MV-4-11 (cell line): ENCODE data around the gene PUM1.

Experiments used
- DNase-seq: peaks from one replicate; lab custom pipeline; 2025; lab: John Stamatoyannopoulos, UW

Gene PUM1

DNA sequence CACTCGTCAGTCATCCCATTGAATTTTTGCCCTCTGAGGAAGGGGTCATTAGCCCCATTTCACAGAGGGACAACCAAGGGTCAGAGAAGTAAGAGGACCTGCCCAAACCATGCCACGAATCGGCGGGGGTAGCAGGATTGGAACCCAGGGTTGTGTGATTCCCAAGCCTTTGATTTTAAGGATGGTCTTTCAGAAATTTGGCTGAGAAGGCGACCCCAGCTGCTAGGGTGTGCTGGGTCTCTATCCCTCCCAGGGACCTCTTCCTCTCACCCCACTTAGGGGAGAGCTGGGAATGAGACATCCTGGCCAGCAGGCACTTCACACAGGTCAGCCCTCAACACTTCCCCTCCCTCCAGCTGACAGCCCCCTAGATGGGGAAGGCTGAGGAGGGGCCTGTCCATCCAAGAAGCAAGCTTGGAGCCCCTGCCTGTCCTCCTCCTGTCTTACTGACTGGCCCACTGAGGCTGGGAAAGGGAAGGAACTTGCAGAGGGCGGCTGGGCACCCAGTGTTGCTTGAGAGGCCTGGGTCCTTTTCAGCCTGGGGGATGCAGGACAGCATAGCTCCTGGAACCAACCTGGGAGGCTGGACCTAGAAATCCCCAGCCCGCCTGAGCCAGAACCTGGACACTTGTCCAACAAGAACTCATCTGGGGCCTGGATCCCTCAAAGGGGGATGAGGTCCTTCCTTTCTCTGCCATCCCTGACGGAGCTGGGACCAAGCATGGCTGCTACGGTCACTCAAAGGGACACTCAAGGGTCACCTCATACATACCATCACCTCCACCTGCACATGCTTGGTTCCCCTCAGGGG, 158.7 kb downstream of the PUM1 start:
- DNase-seq: no peak

DNA sequence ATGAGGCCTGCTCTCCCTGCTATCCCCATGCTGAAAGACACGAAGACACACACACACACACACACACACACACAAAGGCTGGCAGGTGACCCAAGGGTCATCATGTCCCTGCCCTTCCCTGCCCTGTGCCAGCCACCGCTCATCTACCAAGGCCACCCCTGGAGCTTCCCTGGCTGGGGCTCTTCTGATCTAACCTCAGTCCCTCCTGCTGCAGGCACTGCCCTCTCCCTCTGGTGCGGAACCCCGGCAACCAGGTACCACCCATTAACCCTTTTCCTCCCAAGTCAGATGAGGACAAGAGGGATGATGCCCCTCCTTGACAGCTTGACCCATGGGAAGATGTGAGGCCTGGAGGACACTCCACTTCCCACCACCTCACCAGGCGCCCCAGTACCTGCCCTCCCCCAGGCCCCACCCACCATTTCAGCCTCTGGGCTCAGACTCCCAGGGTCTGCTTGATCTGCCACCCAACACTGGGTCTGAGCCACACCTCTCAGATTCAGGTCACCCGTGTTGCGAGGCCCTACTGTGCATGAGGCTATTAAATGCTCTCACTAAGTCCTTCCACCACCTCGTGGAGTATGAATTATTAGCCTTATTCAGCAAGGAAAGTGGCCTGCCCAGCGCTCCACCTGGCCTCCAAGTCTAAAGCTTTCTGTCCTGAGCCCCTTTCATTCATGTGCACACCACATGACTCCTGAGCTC, 159.4 kb downstream of the PUM1 start:
- no peak for DNase-seq

DNA sequence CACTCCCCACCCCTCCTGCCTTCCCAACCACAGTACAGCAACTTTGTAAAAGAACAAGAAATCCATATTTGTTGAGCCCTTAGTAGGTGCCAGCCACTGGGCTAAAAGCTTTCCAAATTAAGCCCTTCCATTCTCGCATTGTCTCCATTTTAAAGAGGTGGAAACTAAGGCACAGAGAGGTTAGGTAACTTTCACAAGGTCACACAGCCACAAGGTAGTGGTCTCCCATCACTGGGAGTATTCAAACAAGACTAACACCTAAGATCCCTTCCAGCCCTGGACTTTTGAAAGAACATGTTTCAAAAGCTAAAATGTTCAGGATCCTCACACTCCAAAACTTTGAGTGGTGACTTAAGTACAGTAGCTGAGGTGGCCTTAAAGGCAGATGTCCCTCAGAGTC, 160.1 kb downstream of the PUM1 start:
- no peak for DNase-seq

DNA sequence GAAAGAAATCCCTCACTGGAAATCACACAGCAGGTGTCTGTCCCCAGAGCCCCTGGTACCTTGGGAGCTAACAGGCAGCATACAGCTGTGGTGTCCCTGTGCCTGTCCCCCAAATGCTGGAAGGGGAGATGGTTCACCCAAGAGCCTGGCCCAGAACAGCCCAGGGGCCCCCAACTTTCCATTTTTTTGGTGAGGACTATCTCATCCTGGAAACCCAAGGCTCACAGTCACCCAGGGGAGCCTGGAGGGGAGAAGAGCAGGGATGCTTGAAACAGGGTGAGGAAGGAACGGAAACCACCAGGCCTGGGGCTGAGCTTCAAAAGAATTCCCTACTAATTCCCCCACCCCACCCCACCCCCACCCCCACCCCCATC, 160.6 kb downstream of the PUM1 start:
- no peak for DNase-seq

DNA sequence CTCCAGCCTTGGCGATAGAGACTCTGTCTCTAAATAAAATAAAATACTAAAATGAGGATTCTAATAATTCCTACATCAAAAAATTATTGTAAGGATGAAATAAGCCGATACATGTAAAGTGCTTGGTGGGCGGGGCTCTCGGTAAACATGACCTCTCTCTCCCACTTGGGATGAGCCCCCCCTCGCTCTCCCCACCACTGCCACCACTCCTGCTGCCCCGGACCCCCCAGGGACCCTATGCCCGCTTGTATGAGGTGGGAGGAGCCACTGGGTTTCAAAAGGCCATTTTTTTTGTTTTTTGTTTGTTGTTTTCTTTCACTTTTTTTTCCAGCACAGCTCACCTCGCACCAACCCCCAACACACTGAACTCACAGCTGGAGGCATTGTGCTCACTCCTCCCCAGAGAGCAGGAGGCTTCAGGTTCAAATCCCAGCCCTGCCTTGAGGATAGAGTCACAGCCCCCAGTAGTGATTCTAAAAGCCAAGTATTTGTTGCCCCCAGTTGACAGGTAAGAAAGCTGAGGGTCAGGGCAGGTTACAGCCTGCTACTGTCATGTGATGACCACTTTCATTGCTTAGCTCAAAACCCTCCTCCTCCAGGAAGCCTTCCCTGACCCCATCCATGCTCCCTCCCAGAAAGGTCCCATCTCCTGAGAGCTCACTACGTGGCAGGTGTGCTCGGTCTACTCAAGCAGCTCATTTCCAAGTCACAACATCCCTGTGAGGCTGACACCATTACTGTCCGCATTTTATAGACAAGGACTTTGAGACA, 161.1 kb downstream of the PUM1 start:
- no peak for DNase-seq

DNA sequence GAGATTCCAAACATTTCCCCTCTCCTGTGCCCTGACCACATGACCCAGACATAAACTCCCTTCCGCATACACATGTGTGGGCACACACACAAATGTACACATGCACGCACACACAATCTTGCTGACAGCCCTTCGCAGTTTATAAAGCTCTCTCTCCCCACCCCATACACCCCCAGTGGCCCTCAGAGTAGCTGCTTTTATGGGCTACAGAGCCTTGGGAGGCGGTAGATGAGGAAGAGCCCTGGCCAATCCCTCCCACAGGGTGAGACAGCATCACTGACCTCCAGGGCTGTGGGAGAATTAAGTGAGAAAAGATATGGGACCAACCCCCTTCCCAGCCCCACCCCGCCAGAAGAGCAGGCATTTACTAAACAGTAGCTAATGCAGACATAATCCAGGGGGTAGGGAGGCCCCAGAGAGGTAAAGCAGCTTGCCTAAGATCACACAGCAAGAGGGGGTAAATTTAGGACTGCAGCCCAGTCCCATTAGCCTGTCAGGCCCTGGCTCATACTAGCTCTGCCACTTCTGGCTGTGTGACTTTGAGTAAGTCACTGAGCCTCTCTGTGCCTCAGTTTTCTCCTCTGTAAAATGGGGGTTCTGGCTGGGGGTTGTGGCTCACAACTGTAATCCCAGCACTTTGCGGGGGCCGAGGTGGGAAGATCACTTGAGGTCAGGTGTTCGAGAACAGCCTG, 162.0 kb downstream of the PUM1 start:
- DNase-seq: no peak

DNA sequence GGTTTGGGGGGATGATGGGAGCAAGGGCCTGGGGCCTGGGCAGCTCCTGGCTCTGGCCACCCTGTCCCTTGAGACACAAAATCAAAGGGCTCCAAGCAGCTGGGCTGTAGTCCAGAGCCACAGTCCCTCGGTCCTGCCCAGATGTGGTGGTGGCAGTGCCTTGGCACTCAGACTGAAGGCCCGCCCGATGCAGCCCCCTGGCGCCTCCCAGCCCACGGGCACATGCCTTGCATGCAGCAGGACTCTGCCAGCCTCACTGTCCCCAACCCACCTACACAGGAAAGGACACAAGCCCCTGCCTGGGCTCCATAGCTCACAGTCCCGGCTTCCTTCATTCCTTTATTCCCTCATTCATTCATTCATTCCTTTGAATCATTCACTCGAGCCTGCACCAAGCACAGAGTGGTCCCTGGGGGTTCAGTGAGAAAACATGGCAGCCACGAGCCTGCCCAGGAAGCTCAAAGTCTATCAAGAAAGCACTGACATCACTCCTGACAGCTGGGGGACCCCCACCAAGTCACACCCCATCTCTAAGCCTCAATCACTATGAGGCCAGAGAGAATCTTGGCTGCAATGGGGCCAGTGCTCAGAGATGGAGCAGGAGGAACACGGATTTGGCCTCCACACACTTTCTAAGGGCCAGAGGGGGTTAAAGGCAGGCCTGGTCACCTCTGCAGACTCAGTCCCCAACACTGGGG, 162.8 kb downstream of the PUM1 start:
- no peak for DNase-seq

DNA sequence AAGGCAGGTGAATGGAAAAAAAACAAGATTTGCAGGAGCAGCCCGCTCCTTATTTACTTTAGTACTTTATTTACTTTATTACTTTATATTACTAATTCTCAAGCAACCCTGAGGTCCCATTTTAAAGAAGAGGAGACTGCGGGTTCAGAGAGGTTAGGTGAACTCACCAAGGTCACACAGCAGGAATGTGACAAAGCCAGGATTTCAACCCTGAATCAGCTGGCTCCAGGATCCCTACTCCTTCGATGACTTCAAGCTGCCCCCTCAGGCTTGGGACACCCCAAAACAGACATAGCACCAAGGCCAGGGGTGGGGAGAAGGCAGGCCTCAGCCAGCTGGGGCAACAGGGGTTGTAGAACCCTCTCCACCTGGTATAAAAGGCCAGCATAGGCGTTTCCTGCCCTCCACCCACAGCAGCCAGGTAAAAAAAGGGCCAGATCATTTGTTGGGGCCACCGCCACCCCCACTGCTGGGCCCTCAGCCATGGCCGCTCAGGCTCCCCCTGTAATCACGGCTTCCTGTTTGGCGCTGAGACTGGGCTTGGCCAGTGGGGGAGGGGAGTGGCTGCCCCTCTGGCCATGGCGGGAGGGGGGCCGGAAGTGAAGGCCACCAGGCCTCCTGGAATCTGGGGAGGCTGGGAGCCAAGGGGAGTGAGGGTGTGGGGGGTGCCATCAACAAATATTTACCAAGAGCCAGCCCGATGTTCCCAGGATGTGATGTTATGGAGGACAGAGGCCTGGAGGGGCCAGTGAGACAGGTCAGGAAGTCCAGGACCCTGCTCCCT, 163.5 kb downstream of the PUM1 start:
- DNase-seq: no peak

DNA sequence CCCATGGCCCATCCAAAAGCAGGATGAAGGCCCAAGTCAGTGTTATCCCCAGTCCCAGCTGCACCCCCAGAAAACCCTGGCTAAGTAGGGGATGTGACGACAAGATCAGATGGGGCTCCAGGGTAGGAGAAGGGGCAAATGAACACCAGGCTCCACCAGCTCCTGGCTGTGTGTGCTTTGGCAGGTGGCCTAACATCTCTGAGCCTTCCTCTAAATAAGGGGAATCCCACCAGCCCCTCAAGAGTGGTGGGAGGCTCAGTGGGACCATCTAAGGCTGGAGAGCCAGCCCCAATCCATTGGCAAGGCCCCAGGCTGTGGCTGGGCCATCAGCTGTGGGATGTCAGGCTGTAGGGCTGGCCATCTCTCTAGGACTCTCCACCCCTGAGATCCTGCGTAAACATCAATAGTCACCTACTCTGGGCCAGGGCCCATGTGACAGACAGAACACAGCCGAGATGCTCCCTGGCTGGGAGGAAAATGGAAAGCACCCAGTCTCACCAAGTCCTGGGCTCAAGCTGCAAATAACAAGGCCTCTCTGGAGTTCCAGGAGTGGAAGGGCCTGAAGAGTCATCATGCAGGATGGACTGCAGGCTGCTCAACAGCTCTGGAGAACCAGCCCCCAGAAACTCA, 164.5 kb downstream of the PUM1 start:
- DNase-seq: no peak

DNA sequence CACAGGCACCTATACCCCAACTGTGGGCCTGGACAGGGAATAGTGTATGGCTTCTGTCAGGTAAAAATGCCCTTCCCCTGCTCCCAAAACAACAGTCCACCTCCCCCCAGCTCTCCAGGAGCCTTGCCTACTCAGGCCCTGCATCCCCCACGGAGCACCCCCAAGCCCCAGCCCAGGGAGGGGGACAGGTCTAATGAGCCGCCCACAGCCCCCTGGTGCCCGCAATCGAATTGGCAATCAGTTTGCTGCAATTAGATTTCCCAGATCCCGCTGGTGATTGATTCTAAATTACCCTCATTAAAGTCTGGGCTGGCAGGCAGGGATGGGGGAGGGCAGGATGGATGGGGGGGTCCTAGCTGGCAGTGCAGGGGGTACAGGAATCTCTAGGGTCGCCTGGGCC, 165.0 kb downstream of the PUM1 start:
- no peak for DNase-seq

DNA sequence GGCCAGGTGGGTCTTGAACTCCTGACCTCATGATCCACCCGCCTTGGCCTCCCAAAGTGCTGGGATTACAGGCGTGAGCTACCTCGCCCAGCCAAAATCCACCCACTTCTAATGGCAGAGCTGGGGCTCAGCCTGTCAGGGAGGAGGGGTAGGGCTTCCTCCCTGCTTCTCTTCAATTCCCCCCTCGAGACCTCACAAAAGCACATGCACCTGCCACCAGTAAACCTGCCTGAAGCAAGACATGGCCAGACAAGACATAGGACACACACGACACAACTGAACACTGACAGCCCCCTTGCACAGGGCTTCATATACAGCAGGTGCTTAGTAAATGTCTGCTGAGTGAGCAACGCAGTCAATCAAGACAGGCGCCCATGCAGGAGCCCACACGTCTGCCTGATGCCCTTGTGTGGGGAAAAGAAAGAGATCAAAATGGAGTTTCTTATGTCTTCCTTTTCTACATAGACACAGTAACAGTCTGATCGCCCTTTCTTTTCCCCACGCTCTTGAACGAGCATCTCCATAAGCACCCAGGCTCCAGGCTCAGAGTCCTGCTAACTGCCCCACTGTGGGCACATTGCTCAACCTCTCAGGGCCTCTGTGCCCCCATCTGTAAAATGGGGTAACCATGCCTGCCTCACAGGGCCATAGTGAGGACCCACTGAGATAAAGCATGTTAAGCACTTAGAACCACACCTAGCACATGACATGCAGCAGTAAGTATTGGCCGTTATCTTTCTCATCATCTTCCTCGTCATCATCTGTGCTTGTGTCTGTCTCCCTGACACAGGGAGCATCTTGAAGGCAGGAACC, 165.7 kb downstream of the PUM1 start:
- no peak for DNase-seq

DNA sequence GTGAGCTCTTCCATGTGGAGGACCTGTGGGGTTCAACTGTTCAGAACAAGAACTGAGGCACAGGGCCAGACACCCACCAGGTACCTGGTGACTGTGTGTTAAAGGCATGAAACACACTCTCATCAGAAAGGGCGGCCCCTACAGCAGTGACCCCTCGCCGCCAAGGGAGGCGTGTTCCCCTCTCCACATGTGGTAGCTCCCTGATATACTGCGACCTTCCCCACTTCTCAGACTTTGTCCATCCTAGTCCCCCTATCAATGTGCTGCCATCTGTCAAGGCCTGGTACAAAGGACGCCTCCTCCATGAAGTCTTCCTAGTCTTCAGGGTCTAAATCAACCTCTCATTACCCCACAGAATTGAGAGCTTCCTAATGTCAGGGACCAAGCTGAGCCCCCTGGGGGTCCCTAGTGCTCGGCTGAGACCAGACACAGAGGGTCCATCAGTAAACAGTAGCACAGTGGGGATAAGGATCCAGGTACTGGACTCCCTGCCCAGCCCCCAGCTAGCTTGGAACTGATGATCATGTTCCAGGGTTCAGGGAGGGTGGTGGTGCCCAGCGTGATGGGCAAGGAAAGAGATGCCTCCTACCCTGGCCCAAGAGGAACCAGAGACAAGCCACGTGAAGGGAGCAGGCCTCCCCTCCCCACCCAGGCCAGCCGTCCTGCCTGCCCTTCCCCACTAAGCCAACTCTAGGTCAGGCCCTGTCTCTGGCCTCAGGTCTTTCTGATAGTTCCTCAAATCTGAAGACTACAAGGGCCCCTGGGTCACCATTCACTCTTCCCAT, 167.3 kb downstream of the PUM1 start:
- no peak for DNase-seq

DNA sequence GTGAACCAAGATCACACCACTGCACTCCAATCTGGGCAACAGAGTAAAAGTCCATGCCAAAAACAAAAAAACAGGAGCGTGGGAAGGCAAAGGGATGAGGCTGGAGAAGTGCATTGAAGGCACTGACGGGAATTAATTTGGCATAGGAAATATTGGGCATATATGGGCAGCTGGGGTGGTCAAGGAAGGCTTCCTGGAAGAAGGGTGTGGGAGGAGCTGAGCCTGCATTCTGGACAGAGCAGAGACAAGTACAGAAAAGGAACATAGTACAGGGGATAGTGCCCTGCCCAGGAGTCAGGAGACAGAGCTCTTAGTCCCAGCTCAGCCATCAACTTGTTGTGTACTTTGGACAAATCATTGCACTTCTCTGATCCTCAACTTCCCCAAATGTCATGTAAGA, 168.6 kb downstream of the PUM1 start:
- DNase-seq: no peak

DNA sequence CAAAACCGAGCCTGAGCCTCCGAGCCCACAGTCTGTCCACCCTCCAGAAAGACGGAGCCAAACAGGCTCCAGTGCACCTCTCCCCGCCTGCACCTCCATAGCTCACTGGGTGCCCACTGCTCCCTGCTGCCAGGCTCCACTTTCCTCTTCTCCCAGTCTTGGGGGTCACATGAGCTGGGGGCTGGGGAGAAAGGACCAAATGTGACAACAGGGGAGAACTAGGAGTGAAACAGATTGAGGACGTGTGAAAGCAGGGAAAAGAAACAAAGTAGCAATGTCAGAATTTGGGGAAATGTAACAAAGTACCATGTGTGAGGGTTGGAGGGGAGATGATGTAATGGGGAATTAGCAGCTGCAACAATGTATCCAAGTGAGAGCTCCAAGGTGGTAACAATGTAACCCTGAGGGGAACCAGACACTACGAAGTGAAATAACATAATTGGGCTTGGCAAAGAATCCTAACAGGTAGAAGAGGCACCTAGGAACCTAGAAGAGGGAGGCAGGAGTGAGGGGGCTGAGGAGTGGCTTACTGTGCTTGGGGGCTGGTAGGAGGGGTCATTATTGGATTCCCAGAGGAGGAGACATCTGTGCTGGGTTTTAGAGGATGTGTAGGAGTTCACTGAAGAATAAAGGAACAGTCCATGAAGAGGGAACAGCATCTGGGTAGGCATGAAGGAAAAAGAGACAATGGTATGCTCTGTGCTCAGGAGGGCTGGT, 169.4 kb downstream of the PUM1 start:
- DNase-seq: peak; percentile 40

DNA sequence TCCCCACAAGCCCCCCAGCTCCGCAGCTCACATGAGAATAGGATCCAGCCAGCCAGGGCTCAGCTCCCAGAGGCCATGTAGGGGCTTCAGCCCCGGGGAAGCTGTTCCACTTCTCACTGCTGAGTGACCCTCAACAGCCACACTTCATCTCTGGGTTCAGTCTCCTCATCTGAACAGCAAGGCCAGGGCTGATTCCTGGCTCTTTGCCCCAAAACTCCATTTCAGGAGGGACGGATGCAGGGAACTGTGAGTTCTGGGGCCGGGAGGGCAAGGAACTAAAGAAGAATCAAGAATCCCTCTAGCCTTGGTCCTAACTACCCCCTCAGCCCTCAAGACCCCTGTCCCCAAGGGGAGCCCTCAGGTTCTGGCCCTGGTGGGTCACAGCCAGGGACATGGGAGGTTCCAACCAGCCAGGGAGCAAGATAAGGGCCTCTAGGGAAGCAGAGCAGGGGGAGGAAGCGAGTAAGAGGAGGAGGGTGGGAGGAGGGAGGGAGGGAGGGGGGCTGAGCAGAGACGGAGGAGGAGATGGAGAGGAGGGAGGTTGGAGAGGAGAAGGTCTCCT, 170.1 kb downstream of the PUM1 start:
- no peak for DNase-seq

DNA sequence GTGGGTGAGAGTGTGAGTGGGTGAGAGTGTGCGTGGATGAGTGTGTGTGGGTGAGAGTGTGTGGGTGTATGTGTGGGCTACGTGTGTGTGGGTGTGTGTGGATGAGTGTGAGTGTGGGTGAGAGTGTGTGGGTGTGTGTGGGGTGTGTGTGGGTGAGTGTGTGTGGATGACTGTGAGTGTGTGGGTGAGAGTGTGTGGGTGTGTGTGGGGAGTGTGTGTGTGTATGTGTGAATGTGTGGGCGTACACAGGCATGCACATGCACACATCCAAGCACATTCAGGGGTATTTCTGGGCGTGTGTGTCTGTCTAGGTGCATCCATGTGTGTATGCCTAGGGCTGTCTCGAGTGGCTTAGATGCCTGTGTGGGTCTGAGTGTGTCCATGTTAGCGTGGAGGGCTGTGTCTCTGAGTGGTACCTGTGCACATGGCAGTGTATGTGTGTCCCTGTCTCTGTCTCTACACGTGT, 171.0 kb downstream of the PUM1 start:
- DNase-seq: no peak

DNA sequence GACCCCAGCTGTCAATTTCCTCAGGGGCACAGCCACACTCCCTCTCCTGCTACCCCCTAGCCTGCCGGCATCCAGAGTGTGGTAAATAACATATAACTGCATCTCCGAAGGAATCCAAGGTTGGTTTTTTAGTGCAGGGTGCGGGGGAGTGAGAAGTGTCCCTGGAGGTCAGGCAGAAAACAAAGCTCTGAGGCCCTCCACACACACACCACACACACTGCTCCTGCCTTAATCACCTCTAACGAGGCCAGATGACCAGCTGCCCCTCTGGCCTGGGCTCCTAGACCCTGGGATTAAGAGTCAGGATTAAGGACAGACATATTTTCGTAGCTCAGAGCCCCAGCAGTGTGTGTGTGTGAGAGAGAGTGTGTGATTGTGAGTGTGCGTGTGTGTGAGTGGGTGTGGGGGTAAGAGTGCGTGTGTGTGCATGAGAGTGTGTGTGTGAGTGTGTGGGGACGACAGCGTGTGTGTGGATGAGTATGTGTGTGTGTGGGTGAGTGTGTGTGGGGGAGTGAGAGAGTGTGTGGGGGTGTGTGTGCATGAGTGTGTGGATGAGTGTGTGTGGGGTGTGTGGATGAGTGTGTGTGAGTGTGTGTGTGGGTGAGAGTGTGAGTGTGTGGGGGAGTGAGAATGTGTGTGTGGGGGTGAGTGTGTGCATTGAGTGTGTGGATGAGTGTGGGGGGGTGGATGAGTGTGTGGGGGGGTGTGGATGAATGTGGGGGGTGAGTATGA, 171.6 kb downstream of the PUM1 start:
- no peak for DNase-seq
